K562 (cell line): Measurements from ENCODE around the gene MAGIX. TPM values are rescaled to one million over a fixed set of nuclear protein-coding genes. Genes with fewer than 3 reads are reported as not detected.
A peak's percentile ranks its signal among the peaks of the same experiment; 100 is the strongest.

Experiments used
- CBX3 ChIP-seq, 2 experiments: IDR thresholded peaks; 1 replicate in 1 of 2; 2 replicates in 1 of 2; pipeline ENCODE4 v1.6.1; 2012; ENCODE audit warnings: inconsistent platforms in 2 of 2, low read length in 2 of 2, borderline replicate concordance in 1 of 2, control low read depth in 1 of 2
- NCOA2 ChIP-seq, 2 experiments: fragments of 450-650 bp; IDR thresholded peaks; 2 replicates each; pipeline ENCODE4 v1.6.1; 2018; ENCODE audit warnings: mild to moderate bottlenecking in 2 of 2, moderate library complexity in 1 of 2; ENCODE audit not compliant: partially characterized antibody in 2 of 2
- NR2C1 ChIP-seq, 2 experiments: fragments of 450-650 bp; IDR thresholded peaks; 2 replicates each; pipeline ENCODE4 v1.6.1; 2017; ENCODE audit warnings: mild to moderate bottlenecking in 2 of 2, antibody characterized with exemption in 1 of 2, inconsistent platforms in 1 of 2, missing compliant biosample characterization in 1 of 2, missing genetic modification characterization in 1 of 2
- RAD51 ChIP-seq: fragments of 450-650 bp; IDR thresholded peaks from 2 replicates; pipeline ENCODE4 v1.7.1; 2016; ENCODE audit warnings: low read depth, mild to moderate bottlenecking, borderline replicate concordance
- ZNF217 ChIP-seq: sonication (generic); formaldehyde crosslinking; IDR thresholded peaks from 2 replicates; pipeline ENCODE4 v1.8.0; 2022; ENCODE audit warnings: mild to moderate bottlenecking, missing genetic modification reagents
- ZNF280A ChIP-seq: fragments of 450-650 bp; IDR thresholded peaks from 2 replicates; pipeline ENCODE4 v1.6.1; 2018; ENCODE audit warnings: mild to moderate bottlenecking, low read depth; ENCODE audit not compliant: partially characterized antibody
- ZNF584 ChIP-seq: fragments of 200-800 bp; sonication (Bioruptor generic); IDR thresholded peaks from 2 replicates; pipeline ENCODE4 v1.6.1; 2016; ENCODE audit warnings: low read depth, mild to moderate bottlenecking, missing genetic modification characterization, missing compliant biosample characterization
- ZNF592 ChIP-seq: fragments of 450-650 bp; IDR thresholded peaks from 2 replicates; pipeline ENCODE4 v1.6.1; 2017; ENCODE audit warnings: antibody characterized with exemption, mild to moderate bottlenecking
- ZNF696 ChIP-seq: fragments of 250-450 bp; sonication (Bioruptor Pico); conservative IDR thresholded peaks from 2 replicates; pipeline ENCODE4 v1.4.0; 2020; ENCODE audit warnings: mild to moderate bottlenecking, moderate library complexity
- polyA plus RNA-seq, 8 experiments: library from polyadenylated mRNA; depleted of rRNA in 4 of 8; stranded (reverse) in 5 of 8; unstranded in 3 of 8; fragments of >200 nt; fragmentation: Nextera tagmentation in 2 of 8; fragmentation: Illumina TruSeq in 1 of 8; extraction: Ambion mirVana in 2 of 8; extraction: Trizol in 1 of 8; gene quantifications; 2 replicates each; pipeline versions ENCODE4 v1.2.1 to v1.2.3, GENCODE V29; 2011 to 2014; ENCODE audit warnings: inconsistent platforms in 1 of 8, missing spikeins in 1 of 8
- total RNA-seq, 7 experiments: library from RNA; depleted of rRNA in 6 of 7; stranded (reverse); fragments of >200 nt in 6 of 7; fragmentation: Illumina TruSeq in 2 of 7; extraction: Trizol in 2 of 7; gene quantifications; 2 replicates each; pipeline versions ENCODE4 v1.2.1 to v1.2.3, GENCODE V29; 2011 to 2021; ENCODE audit warnings: low replicate concordance in 1 of 7
- TF ChIP-seq, protein P1 (sequence below), 2 experiments: fragments of 450-650 bp in 1 of 2; sonication (generic) in 1 of 2; formaldehyde crosslinking in 1 of 2; IDR thresholded peaks in 1 of 2; conservative IDR thresholded peaks in 1 of 2; 2 replicates each; pipeline versions ENCODE4 v1.6.1 to v1.8.1; 2016 to 2023; ENCODE audit warnings: mild to moderate bottlenecking in 2 of 2, moderate library complexity in 2 of 2, inconsistent platforms in 1 of 2, missing genetic modification reagents in 1 of 2
- TF ChIP-seq, protein P2 (sequence below), 2 experiments: fragments of 250-450 bp in 1 of 2; fragments of 450-650 bp in 1 of 2; sonication (Bioruptor Pico) in 1 of 2; IDR thresholded peaks; 2 replicates each; pipeline versions ENCODE4 v1.6.1 to v1.8.0; 2016 to 2021; ENCODE audit warnings: mild to moderate bottlenecking in 2 of 2, moderate library complexity in 2 of 2, missing compliant biosample characterization in 1 of 2, missing genetic modification characterization in 1 of 2

MAGIX gene
- total and polyA plus RNA-seq, 9 of the 15 experiments (the other 6 are each of a cell fraction or from before 2014, with no cell fraction given), result 0.08 to 3.5 (median 0.47) TPM

GRCh38 chrX:49161632-49162031, 926 bp upstream of the MAGIX start (continued):
- TF ChIP-seq NCOA2 (IDR thresholded peaks at IDR 0.05; ENCODE audit: partially characterized antibody in 2 of 2), result no peak
- TF ChIP-seq, protein P1, sequence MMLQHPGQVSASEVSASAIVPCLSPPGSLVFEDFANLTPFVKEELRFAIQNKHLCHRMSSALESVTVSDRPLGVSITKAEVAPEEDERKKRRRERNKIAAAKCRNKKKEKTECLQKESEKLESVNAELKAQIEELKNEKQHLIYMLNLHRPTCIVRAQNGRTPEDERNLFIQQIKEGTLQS (IDR thresholded peaks at IDR 0.05), result no peak
- TF ChIP-seq, protein P1 (CRISPR knock-in tag; conservative IDR thresholded peaks at IDR 0.05), result no peak
- TF ChIP-seq CBX3 (IDR thresholded peaks at IDR 0.05; ENCODE audit: borderline replicate concordance in 1 of 2, low read length in 2 of 2), result no peak
- TF ChIP-seq ZNF592, result 0 out of 2 replicates have a peak, but pooled peaks have one; percentile 49
- TF ChIP-seq ZNF280A, result no peak
- TF ChIP-seq RAD51, result no peak
- TF ChIP-seq, protein P2, sequence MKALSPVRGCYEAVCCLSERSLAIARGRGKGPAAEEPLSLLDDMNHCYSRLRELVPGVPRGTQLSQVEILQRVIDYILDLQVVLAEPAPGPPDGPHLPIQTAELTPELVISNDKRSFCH (CRISPR knock-in tag; IDR thresholded peaks at IDR 0.05), result no peak
- TF ChIP-seq, protein P2 (tag; IDR thresholded peaks at IDR 0.05), result 0 out of 2 replicates have a peak, but pooled peaks have one; percentile 39
- TF ChIP-seq ZNF696 (CRISPR knock-in tag), result no peak
- TF ChIP-seq NR2C1 (IDR thresholded peaks at IDR 0.05), result no peak
- 0 out of 2 replicates have a peak, but pooled peaks have one; percentile 41 for TF ChIP-seq NR2C1 (tag; IDR thresholded peaks at IDR 0.05)
- TF ChIP-seq ZNF584 (CRISPR knock-in tag), result no peak
- TF ChIP-seq ZNF217 (CRISPR knock-in tag), result no peak
